K562 (cell line): ENCODE data around the gene CLIC2. TPM values are rescaled to one million over a fixed set of nuclear protein-coding genes. Genes with fewer than 3 reads are reported as not detected.

Experiments
- ARID4B ChIP-seq: sonication (generic); formaldehyde crosslinking; IDR thresholded peaks from 2 replicates; pipeline ENCODE4 v1.8.0; 2022; ENCODE audit warnings: mild to moderate bottlenecking, missing genetic modification reagents
- C11orf30 ChIP-seq: fragments of 450-650 bp; IDR thresholded peaks from 2 replicates; pipeline ENCODE4 v1.6.1; 2016; ENCODE audit warnings: low read depth, mild to moderate bottlenecking
- MAFK ChIP-seq: IDR thresholded peaks from 2 replicates; pipeline ENCODE4 v1.6.1; 2011; ENCODE audit warnings: low read length, improper control_type of control experiment
- POLR2A ChIP-seq: fragments of 450-650 bp; conservative IDR thresholded peaks from 2 replicates; pipeline ENCODE4 v1.6.1; 2016
- SP2 ChIP-seq: IDR thresholded peaks from 2 replicates; pipeline ENCODE4 v1.6.1; 2011; ENCODE audit warnings: mild to moderate bottlenecking, low read depth, low read length, moderate library complexity; ENCODE audit not compliant: poor library complexity, severe bottlenecking; ENCODE audit errors: extremely low read depth
- TCFL5 ChIP-seq: fragments of 250-450 bp; sonication (Bioruptor Pico); conservative IDR thresholded peaks from 2 replicates; pipeline ENCODE4 v1.6.1; 2021; ENCODE audit warnings: mild to moderate bottlenecking, moderate library complexity, matching md5 sums
- ZC3H11A ChIP-seq: IDR thresholded peaks from 2 replicates; pipeline ENCODE4 v1.6.1; 2012; ENCODE audit warnings: low read depth, low read length, improper control_type of control experiment
- ZNF124 ChIP-seq: sonication (generic); formaldehyde crosslinking; IDR thresholded peaks from 2 replicates; pipeline ENCODE4 v1.8.1; 2022; ENCODE audit warnings: missing genetic modification reagents
- ZNF134 ChIP-seq: fragments of 250-450 bp; sonication (Bioruptor Pico); conservative IDR thresholded peaks from 2 replicates; pipeline ENCODE4 v1.4.0; 2020
- ZNF79 ChIP-seq: fragments of 250-450 bp; sonication (Bioruptor Pico); IDR thresholded peaks from 2 replicates; pipeline ENCODE4 v1.4.0; 2020; ENCODE audit warnings: low read depth, mild to moderate bottlenecking, moderate library complexity
- polyA plus RNA-seq, 8 experiments: library from polyadenylated mRNA; depleted of rRNA in 4 of 8; stranded (reverse) in 5 of 8; unstranded in 3 of 8; fragments of >200 nt; fragmentation: Nextera tagmentation in 2 of 8; fragmentation: Illumina TruSeq in 1 of 8; extraction: Ambion mirVana in 2 of 8; extraction: Trizol in 1 of 8; gene quantifications; 2 replicates each; pipeline versions ENCODE4 v1.2.1 to v1.2.3, GENCODE V29; 2011 to 2014; ENCODE audit warnings: inconsistent platforms in 1 of 8, missing spikeins in 1 of 8
- total RNA-seq, 7 experiments: library from RNA; depleted of rRNA in 6 of 7; stranded (reverse); fragments of >200 nt in 6 of 7; fragmentation: Illumina TruSeq in 2 of 7; extraction: Trizol in 2 of 7; gene quantifications; 2 replicates each; pipeline versions ENCODE4 v1.2.1 to v1.2.3, GENCODE V29; 2011 to 2021; ENCODE audit warnings: low replicate concordance in 1 of 7

The CLIC2 gene
- total and polyA plus RNA-seq, 9 of the 15 experiments (the other 6 are each of a cell fraction or from before 2014, with no cell fraction given), result 37.0 to 83.7 (median 74.7) TPM

- no peak for TF ChIP-seq ARID4B (CRISPR knock-in tag)
- no peak for TF ChIP-seq ZNF79 (CRISPR knock-in tag)
- TF ChIP-seq MAFK, result 0 out of 2 replicates have a peak, but pooled peaks have one; percentile 4
- no peak for TF ChIP-seq TCFL5 (CRISPR knock-in tag)
- TF ChIP-seq ZNF134, result no peak
- TF ChIP-seq ZC3H11A, result no peak
- no peak for TF ChIP-seq POLR2A
- 0 out of 2 replicates have a peak, but pooled peaks have one; percentile 38 for TF ChIP-seq C11orf30
- TF ChIP-seq ZNF124 (CRISPR knock-in tag), result no peak
- no peak for TF ChIP-seq SP2
These were observed 7.8 kb downstream of the CLIC2 start (continued) for GRCh38 chrX:155326610-155327009.
